HEK293 (cell line): ENCODE results near the gene NHLH1.

ENCODE experiments used
- KLF10 ChIP-seq: fragments of 450-650 bp; IDR thresholded peaks from 2 replicates; pipeline ENCODE4 v1.5.1; 2018; ENCODE audit warnings: missing biosample characterization, mild to moderate bottlenecking, missing genetic modification characterization
- YY2 ChIP-seq: fragments of 450-650 bp; formaldehyde crosslinking; IDR thresholded peaks from 2 replicates; pipeline ENCODE4 v1.5.1; 2016; ENCODE audit warnings: missing biosample characterization, missing genetic modification characterization
- ZBTB8A ChIP-seq: fragments of 450-650 bp; formaldehyde crosslinking; IDR thresholded peaks from 2 replicates; pipeline ENCODE4 v1.5.1; 2016; ENCODE audit warnings: missing biosample characterization, missing genetic modification characterization
- ZEB2 ChIP-seq: fragments of 450-650 bp; formaldehyde crosslinking; IDR thresholded peaks from 2 replicates; pipeline ENCODE4 v1.5.1; 2016; ENCODE audit warnings: missing biosample characterization, missing genetic modification characterization
- ZFP3 ChIP-seq: fragments of 450-650 bp; formaldehyde crosslinking; IDR thresholded peaks from 2 replicates; pipeline ENCODE4 v1.5.1; 2016; ENCODE audit warnings: low read depth, missing biosample characterization, missing genetic modification characterization
- ZNF10 ChIP-seq: fragments of 450-650 bp; formaldehyde crosslinking; IDR thresholded peaks from 2 replicates; pipeline ENCODE4 v1.5.1; 2017; ENCODE audit warnings: missing biosample characterization, missing genetic modification characterization
- ZNF121 ChIP-seq: fragments of 450-650 bp; formaldehyde crosslinking; IDR thresholded peaks from 2 replicates; pipeline ENCODE4 v1.5.1; 2016; ENCODE audit warnings: missing biosample characterization, missing genetic modification characterization
- ZNF133 ChIP-seq: fragments of 450-650 bp; formaldehyde crosslinking; IDR thresholded peaks from 2 replicates; pipeline ENCODE4 v1.5.1; 2016; ENCODE audit warnings: missing biosample characterization, missing genetic modification characterization
- ZNF175 ChIP-seq: fragments of 450-650 bp; formaldehyde crosslinking; IDR thresholded peaks from 2 replicates; pipeline ENCODE4 v1.5.1; 2016; ENCODE audit warnings: missing biosample characterization, missing genetic modification characterization
- ZNF19 ChIP-seq: fragments of 450-650 bp; formaldehyde crosslinking; IDR thresholded peaks from 2 replicates; pipeline ENCODE4; 2016; ENCODE audit warnings: missing biosample characterization, missing genetic modification characterization, low read depth
- ZNF248 ChIP-seq: fragments of 450-650 bp; formaldehyde crosslinking; IDR thresholded peaks from 2 replicates; pipeline ENCODE4 v1.5.1; 2017; ENCODE audit warnings: missing biosample characterization, missing genetic modification characterization
- ZNF350 ChIP-seq: fragments of 450-650 bp; formaldehyde crosslinking; IDR thresholded peaks from 2 replicates; pipeline ENCODE4 v1.5.0; 2017; ENCODE audit warnings: missing biosample characterization, mild to moderate bottlenecking, missing genetic modification characterization
- ZNF366 ChIP-seq: fragments of 450-650 bp; formaldehyde crosslinking; conservative IDR thresholded peaks from 2 replicates; pipeline ENCODE4 v1.5.1; 2016; ENCODE audit warnings: missing biosample characterization, missing genetic modification characterization
- ZNF404 ChIP-seq: fragments of 450-650 bp; formaldehyde crosslinking; IDR thresholded peaks from 2 replicates; pipeline ENCODE4 v1.5.1; 2017; ENCODE audit warnings: missing biosample characterization, missing genetic modification characterization
- ZNF426 ChIP-seq: fragments of 450-650 bp; formaldehyde crosslinking; IDR thresholded peaks from 2 replicates; pipeline ENCODE4 v1.5.1; 2017; ENCODE audit warnings: missing biosample characterization, missing genetic modification characterization, mild to moderate bottlenecking, inconsistent platforms, moderate library complexity
- ZNF510 ChIP-seq: fragments of 450-650 bp; formaldehyde crosslinking; IDR thresholded peaks from 2 replicates; pipeline ENCODE4 v1.5.1; 2018; ENCODE audit warnings: mild to moderate bottlenecking, missing genetic modification characterization, missing biosample characterization; ENCODE audit not compliant: insufficient replicate concordance
- ZNF530 ChIP-seq: fragments of 450-650 bp; formaldehyde crosslinking; IDR thresholded peaks from 2 replicates; pipeline ENCODE4 v1.5.1; 2016; ENCODE audit warnings: low read depth, missing biosample characterization, missing genetic modification characterization
- ZNF555 ChIP-seq: fragments of 450-650 bp; formaldehyde crosslinking; conservative IDR thresholded peaks from 2 replicates; pipeline ENCODE4 v1.5.1; 2017; ENCODE audit warnings: missing biosample characterization, mild to moderate bottlenecking, missing genetic modification characterization, inconsistent platforms
- ZNF558 ChIP-seq: fragments of 450-650 bp; formaldehyde crosslinking; IDR thresholded peaks from 2 replicates; pipeline ENCODE4 v1.5.1; 2016; ENCODE audit warnings: missing biosample characterization, missing genetic modification characterization
- ZNF571 ChIP-seq: fragments of 450-650 bp; formaldehyde crosslinking; IDR thresholded peaks from 2 replicates; pipeline ENCODE4 v1.5.0; 2017; ENCODE audit warnings: missing biosample characterization, missing genetic modification characterization
- ZNF624 ChIP-seq: fragments of 450-650 bp; formaldehyde crosslinking; IDR thresholded peaks from 2 replicates; pipeline ENCODE4 v1.5.1; 2017; ENCODE audit warnings: missing biosample characterization, missing genetic modification characterization
- ZNF626 ChIP-seq: fragments of 450-650 bp; sonication (Bioruptor Pico); formaldehyde crosslinking; IDR thresholded peaks from 2 replicates; pipeline ENCODE4 v1.5.1; 2018; ENCODE audit warnings: missing biosample characterization, missing genetic modification characterization, inconsistent platforms
- TF ChIP-seq, protein P1 (sequence below): fragments of 450-650 bp; IDR thresholded peaks from 2 replicates; pipeline ENCODE4 v1.5.1; 2018; ENCODE audit warnings: missing biosample characterization, missing genetic modification characterization
- TF ChIP-seq, protein P2 (sequence below): fragments of 450-650 bp; formaldehyde crosslinking; IDR thresholded peaks from 2 replicates; pipeline ENCODE4 v1.5.1; 2016; ENCODE audit warnings: missing biosample characterization, missing genetic modification characterization
- TF ChIP-seq, protein P3 (sequence below): fragments of 450-650 bp; formaldehyde crosslinking; IDR thresholded peaks from 2 replicates; pipeline ENCODE4 v1.5.1; 2016; ENCODE audit warnings: missing biosample characterization, missing genetic modification characterization
- TF ChIP-seq, protein P4 (sequence below): fragments of 450-650 bp; formaldehyde crosslinking; IDR thresholded peaks from 2 replicates; pipeline ENCODE4 v1.5.1; 2016; ENCODE audit warnings: missing biosample characterization, missing genetic modification characterization
- TF ChIP-seq, protein P5 (sequence below): fragments of 450-650 bp; formaldehyde crosslinking; IDR thresholded peaks from 2 replicates; pipeline ENCODE4 v1.5.1; 2017; ENCODE audit warnings: missing biosample characterization, mild to moderate bottlenecking, missing genetic modification characterization, moderate library complexity
- TF ChIP-seq, protein P6 (sequence below): fragments of 450-650 bp; formaldehyde crosslinking; IDR thresholded peaks from 2 replicates; pipeline ENCODE4 v1.5.1; 2016; ENCODE audit warnings: missing biosample characterization, missing genetic modification characterization
- TF ChIP-seq, protein P7 (sequence below): fragments of 450-650 bp; formaldehyde crosslinking; IDR thresholded peaks from 2 replicates; pipeline ENCODE4 v1.5.0; 2017; ENCODE audit warnings: missing biosample characterization, missing genetic modification characterization, borderline replicate concordance

Gene NHLH1

DNA sequence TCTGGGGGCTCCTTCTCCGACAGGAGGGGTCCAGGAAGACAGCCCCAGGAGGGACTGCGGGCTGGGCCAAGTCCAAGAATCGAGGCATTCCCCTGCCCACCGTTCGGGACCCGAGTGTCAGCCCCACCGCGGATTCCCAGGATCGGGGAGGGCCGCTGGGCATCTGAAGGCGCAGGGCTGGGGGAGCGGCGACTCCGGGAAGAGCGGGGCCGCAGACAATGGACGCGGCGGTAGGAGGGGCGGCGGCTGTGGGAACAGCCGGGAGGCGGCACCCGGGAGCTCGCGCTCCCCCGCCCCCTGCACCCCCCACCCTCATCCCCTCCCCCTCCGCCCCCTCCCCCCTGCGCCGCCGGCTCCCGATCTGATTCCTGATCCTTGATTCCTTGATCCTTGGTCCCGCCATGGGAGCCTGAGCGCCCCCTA lies 33.4 kb downstream of the NHLH1 start, which contains the start of gene VANGL2 (continued):
- TF ChIP-seq ZEB2 (tag by site-specific recombination) (peak; percentile 33; the same call in 1 of the 2 replicates), ZNF121 (tag by site-specific recombination) (no peak), ZNF175 (tag by site-specific recombination) (no peak), ZNF350 (tag by site-specific recombination) (no peak), ZBTB8A (peak; percentile 65), ZNF426 (tag by site-specific recombination) (no peak), ZNF558 (tag by site-specific recombination) (no peak), ZNF248 (tag by site-specific recombination) (no peak), ZNF10 (tag by site-specific recombination) (no peak), ZNF19 (tag by site-specific recombination) (no peak), ZFP3 (no peak), ZNF571 (no peak), KLF10 (tag by site-specific recombination) (peak; percentile 51; the same call in 1 of the 2 replicates), ZNF366 (tag by site-specific recombination) (no peak), ZNF530 (tag by site-specific recombination) (no peak), YY2 (tag by site-specific recombination) (0 out of 2 replicates have a peak, but pooled peaks have one; percentile 44), ZNF404 (tag by site-specific recombination) (no peak), ZNF133 (no peak), ZNF624 (tag by site-specific recombination) (no peak), ZNF555 (no peak), ZNF626 (no peak), ZNF510 (no peak)
- TF ChIP-seq, protein P1, sequence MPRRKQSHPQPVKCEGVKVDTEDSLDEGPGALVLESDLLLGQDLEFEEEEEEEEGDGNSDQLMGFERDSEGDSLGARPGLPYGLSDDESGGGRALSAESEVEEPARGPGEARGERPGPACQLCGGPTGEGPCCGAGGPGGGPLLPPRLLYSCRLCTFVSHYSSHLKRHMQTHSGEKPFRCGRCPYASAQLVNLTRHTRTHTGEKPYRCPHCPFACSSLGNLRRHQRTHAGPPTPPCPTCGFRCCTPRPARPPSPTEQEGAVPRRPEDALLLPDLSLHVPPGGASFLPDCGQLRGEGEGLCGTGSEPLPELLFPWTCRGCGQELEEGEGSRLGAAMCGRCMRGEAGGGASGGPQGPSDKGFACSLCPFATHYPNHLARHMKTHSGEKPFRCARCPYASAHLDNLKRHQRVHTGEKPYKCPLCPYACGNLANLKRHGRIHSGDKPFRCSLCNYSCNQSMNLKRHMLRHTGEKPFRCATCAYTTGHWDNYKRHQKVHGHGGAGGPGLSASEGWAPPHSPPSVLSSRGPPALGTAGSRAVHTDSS (tag by site-specific recombination) = no peak
- TF ChIP-seq, protein P2, sequence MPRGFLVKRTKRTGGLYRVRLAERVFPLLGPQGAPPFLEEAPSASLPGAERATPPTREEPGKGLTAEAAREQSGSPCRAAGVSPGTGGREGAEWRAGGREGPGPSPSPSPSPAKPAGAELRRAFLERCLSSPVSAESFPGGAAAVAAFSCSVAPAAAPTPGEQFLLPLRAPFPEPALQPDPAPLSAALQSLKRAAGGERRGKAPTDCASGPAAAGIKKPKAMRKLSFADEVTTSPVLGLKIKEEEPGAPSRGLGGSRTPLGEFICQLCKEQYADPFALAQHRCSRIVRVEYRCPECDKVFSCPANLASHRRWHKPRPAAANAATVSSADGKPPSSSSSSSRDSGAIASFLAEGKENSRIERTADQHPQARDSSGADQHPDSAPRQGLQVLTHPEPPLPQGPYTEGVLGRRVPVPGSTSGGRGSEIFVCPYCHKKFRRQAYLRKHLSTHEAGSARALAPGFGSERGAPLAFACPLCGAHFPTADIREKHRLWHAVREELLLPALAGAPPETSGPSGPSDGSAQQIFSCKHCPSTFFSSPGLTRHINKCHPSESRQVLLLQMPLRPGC (tag by site-specific recombination) = 0 out of 2 replicates have a peak, but pooled peaks have one; percentile 44
- TF ChIP-seq, protein P3, sequence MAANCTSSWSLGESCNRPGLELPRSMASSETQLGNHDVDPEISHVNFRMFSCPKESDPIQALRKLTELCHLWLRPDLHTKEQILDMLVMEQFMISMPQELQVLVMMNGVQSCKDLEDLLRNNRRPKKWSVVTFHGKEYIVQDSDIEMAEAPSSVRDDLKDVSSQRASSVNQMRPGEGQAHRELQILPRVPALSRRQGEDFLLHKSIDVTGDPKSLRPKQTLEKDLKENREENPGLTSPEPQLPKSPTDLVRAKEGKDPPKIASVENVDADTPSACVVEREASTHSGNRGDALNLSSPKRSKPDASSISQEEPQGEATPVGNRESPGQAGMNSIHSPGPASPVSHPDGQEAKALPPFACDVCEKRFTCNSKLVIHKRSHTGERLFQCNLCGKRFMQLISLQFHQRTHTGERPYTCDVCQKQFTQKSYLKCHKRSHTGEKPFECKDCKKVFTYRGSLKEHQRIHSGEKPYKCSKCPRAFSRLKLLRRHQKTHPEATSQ = no peak
- TF ChIP-seq, protein P4, sequence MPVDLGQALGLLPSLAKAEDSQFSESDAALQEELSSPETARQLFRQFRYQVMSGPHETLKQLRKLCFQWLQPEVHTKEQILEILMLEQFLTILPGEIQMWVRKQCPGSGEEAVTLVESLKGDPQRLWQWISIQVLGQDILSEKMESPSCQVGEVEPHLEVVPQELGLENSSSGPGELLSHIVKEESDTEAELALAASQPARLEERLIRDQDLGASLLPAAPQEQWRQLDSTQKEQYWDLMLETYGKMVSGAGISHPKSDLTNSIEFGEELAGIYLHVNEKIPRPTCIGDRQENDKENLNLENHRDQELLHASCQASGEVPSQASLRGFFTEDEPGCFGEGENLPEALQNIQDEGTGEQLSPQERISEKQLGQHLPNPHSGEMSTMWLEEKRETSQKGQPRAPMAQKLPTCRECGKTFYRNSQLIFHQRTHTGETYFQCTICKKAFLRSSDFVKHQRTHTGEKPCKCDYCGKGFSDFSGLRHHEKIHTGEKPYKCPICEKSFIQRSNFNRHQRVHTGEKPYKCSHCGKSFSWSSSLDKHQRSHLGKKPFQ (tag by site-specific recombination) = no peak
- TF ChIP-seq, protein P5, sequence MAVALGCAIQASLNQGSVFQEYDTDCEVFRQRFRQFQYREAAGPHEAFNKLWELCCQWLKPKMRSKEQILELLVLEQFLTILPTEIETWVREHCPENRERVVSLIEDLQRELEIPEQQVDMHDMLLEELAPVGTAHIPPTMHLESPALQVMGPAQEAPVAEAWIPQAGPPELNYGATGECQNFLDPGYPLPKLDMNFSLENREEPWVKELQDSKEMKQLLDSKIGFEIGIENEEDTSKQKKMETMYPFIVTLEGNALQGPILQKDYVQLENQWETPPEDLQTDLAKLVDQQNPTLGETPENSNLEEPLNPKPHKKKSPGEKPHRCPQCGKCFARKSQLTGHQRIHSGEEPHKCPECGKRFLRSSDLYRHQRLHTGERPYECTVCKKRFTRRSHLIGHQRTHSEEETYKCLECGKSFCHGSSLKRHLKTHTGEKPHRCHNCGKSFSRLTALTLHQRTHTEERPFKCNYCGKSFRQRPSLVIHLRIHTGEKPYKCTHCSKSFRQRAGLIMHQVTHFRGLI (tag by site-specific recombination) = peak; percentile 65; the same call in 1 of the 2 replicates
- TF ChIP-seq, protein P6, sequence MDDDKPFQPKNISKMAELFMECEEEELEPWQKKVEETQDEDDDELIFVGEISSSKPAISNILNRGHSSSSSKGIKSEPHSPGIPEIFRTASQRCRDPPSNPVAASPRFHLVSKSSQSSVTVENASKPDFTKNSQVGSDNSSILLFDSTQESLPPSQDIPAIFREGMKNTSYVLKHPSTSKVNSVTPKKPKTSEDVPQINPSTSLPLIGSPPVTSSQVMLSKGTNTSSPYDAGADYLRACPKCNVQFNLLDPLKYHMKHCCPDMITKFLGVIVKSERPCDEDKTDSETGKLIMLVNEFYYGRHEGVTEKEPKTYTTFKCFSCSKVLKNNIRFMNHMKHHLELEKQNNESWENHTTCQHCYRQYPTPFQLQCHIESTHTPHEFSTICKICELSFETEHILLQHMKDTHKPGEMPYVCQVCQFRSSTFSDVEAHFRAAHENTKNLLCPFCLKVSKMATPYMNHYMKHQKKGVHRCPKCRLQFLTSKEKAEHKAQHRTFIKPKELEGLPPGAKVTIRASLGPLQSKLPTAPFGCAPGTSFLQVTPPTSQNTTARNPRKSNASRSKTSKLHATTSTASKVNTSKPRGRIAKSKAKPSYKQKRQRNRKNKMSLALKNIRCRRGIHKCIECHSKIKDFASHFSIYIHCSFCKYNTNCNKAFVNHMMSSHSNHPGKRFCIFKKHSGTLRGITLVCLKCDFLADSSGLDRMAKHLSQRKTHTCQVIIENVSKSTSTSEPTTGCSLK = no peak
- TF ChIP-seq, protein P7, sequence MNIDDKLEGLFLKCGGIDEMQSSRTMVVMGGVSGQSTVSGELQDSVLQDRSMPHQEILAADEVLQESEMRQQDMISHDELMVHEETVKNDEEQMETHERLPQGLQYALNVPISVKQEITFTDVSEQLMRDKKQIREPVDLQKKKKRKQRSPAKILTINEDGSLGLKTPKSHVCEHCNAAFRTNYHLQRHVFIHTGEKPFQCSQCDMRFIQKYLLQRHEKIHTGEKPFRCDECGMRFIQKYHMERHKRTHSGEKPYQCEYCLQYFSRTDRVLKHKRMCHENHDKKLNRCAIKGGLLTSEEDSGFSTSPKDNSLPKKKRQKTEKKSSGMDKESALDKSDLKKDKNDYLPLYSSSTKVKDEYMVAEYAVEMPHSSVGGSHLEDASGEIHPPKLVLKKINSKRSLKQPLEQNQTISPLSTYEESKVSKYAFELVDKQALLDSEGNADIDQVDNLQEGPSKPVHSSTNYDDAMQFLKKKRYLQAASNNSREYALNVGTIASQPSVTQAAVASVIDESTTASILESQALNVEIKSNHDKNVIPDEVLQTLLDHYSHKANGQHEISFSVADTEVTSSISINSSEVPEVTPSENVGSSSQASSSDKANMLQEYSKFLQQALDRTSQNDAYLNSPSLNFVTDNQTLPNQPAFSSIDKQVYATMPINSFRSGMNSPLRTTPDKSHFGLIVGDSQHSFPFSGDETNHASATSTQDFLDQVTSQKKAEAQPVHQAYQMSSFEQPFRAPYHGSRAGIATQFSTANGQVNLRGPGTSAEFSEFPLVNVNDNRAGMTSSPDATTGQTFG (tag by site-specific recombination) = peak; percentile 36; the same call in 1 of the 2 replicates
